OCI-LY3 (cell line): Measurements from ENCODE around the gene NSDHL.

Source experiments
- H2AFZ ChIP-seq: fragments of 200-600, 300-600 bp; shearing (Covaris generic); 2 replicates; pipeline ENCODE4 v1.6.0; 2014; ENCODE audit warnings: antibody characterized with exemption, low read depth, low read length
- H3K27ac ChIP-seq: fragments of 200-600, 300-600 bp; sonication (generic); 2 replicates; pipeline ENCODE4 v1.5.1; 2014; ENCODE audit warnings: mild to moderate bottlenecking, low read length, moderate library complexity, mixed read lengths
- H3K27me3 ChIP-seq: fragments of 200-600, 300-600 bp; sonication (generic); 2 replicates; pipeline ENCODE4 v1.6.1; 2014; ENCODE audit warnings: low read depth, low read length, mixed read lengths
- H3K36me3 ChIP-seq: fragments of 200-600, 300-600 bp; sonication (generic); replicated peaks from 2 replicates; pipeline ENCODE3; 2014; ENCODE audit warnings: low read depth, low read length, mixed read lengths
- H3K4me1 ChIP-seq: fragments of 300-600, 200-600 bp; sonication (generic); 2 replicates; pipeline ENCODE4 v1.6.1; 2014; ENCODE audit warnings: low read length, mixed read lengths
- H3K4me2 ChIP-seq: fragments of 200-600, 300-600 bp; sonication (generic); 2 replicates; pipeline ENCODE4 v1.6.1; 2014; ENCODE audit warnings: low read length, mixed read lengths
- H3K4me3 ChIP-seq: fragments of 300-600, 200-600 bp; sonication (generic); 2 replicates; pipeline ENCODE4 v1.5.1; 2014; ENCODE audit warnings: antibody characterized with exemption, mild to moderate bottlenecking, low read length, moderate library complexity
- H3K79me2 ChIP-seq: fragments of 300-600, 200-600 bp; shearing (Covaris generic); 2 replicates; pipeline ENCODE4 v1.6.1; 2014; ENCODE audit warnings: mild to moderate bottlenecking, low read length, mixed read lengths
- H3K9ac ChIP-seq: fragments of 300-600, 200-600 bp; shearing (Covaris generic); 2 replicates; pipeline ENCODE4 v1.6.0; 2014; ENCODE audit warnings: mild to moderate bottlenecking, low read length, moderate library complexity
- H3K9me3 ChIP-seq: fragments of 200-600, 300-600 bp; shearing (Covaris generic); 2 replicates; pipeline ENCODE4 v1.6.1; 2014; ENCODE audit warnings: low read length, mixed read lengths; ENCODE audit not compliant: insufficient read depth
- H4K20me1 ChIP-seq: fragments of 200-600, 300-600 bp; sonication (generic); 2 replicates; pipeline ENCODE4 v1.6.1; 2016; ENCODE audit warnings: low read length, mixed read lengths; ENCODE audit not compliant: insufficient read depth
- CTCF ChIP-seq: fragments of 200-600, 300-600 bp; sonication (generic); IDR thresholded peaks from 2 replicates; pipeline ENCODE4 v1.5.1; 2014; ENCODE audit warnings: antibody characterized with exemption, low read length, low read depth
- EZH2phosphoT487 ChIP-seq: fragments of 200-600 bp; shearing (Covaris generic); IDR thresholded peaks from 2 replicates; pipeline ENCODE4 v1.6.1; 2018; ENCODE audit warnings: antibody characterized with exemption, mixed run types, low read depth

Gene NSDHL

GRCh38 chrX:152843852-152844251 lies 13.0 kb downstream of the NSDHL start:
- TF ChIP-seq CTCF = no peak
- TF ChIP-seq EZH2phosphoT487 = no peak

GRCh38 chrX:152844256-152844655 lies 13.4 kb downstream of the NSDHL start:
- Histone ChIP-seq H3K27ac (no peak overlapping the region), H3K36me3 (peaks cover 25% of the 10 kb centered on the region), H3K4me3 (no peak overlapping the region), H3K27me3 (no peaks in the 10 kb centered on the region), H3K4me1 (peaks cover 11% of the 10 kb centered on the region; the same call in 1 of the 2 replicates), H2AFZ (no peak overlapping the region), H3K9ac (no peak overlapping the region), H3K79me2 (peaks cover 57% of the 10 kb centered on the region), H3K4me2 (no peak overlapping the region), H3K9me3 (no peaks in the 10 kb centered on the region), H4K20me1 (0 out of 2 replicates have a peak, but pooled peaks cover 8% of the 10 kb centered on the region)
- TF ChIP-seq CTCF = no peak
- TF ChIP-seq EZH2phosphoT487 = no peak

More at GRCh38 chrX:152843852-152844251, 13.0 kb downstream of the NSDHL start:
- Histone ChIP-seq H3K36me3 (peaks cover 25% of the 10 kb centered on the region), H3K4me2 (no peak overlapping the region), H3K27me3 (no peaks in the 10 kb centered on the region), H3K9me3 (no peaks in the 10 kb centered on the region), H3K9ac (no peak overlapping the region), H2AFZ (no peak overlapping the region), H4K20me1 (0 out of 2 replicates have a peak, but pooled peaks cover 8% of the 10 kb centered on the region), H3K79me2 (peaks cover 57% of the 10 kb centered on the region), H3K4me3 (no peak overlapping the region), H3K27ac (no peak overlapping the region), H3K4me1 (peaks cover 11% of the 10 kb centered on the region; the same call in 1 of the 2 replicates)

- H3K36me3 ChIP-seq = peaks cover 25% of the 10 kb centered on the region
Observed at GRCh38 chrX:152845618-152846240, 14.9 kb downstream of the NSDHL start.

GRCh38 chrX:152847281-152847680 lies 16.4 kb downstream of the NSDHL start:
- Histone ChIP-seq H3K36me3 (peaks cover 19% of the 10 kb centered on the region), H3K27me3 (no peaks in the 10 kb centered on the region), H2AFZ (no peak overlapping the region), H3K9ac (no peak overlapping the region), H3K4me1 (peaks cover 11% of the 10 kb centered on the region; the same call in 1 of the 2 replicates), H3K9me3 (no peaks in the 10 kb centered on the region), H4K20me1 (0 out of 2 replicates have a peak, but pooled peaks cover 8% of the 10 kb centered on the region), H3K4me3 (no peak overlapping the region), H3K79me2 (peaks cover 32% of the 10 kb centered on the region), H3K4me2 (no peak overlapping the region), H3K27ac (no peak overlapping the region)
- no peak for TF ChIP-seq CTCF
- no peak for TF ChIP-seq EZH2phosphoT487

More at GRCh38 chrX:152845618-152846240, 14.9 kb downstream of the NSDHL start:
- Histone ChIP-seq H3K4me1 (peaks cover 11% of the 10 kb centered on the region; the same call in 1 of the 2 replicates), H3K79me2 (peaks cover 48% of the 10 kb centered on the region), H3K9ac (no peak overlapping the region), H3K9me3 (no peaks in the 10 kb centered on the region), H3K4me2 (no peak overlapping the region), H3K4me3 (no peak overlapping the region), H2AFZ (no peak overlapping the region), H4K20me1 (0 out of 2 replicates have a peak, but pooled peaks cover 8% of the 10 kb centered on the region), H3K27me3 (no peaks in the 10 kb centered on the region), H3K27ac (no peak overlapping the region)
- TF ChIP-seq CTCF (no peak), EZH2phosphoT487 (no peak)
